Putamen (tissue), 1 donor: ENCODE results near the gene ADAMTS7.
"Not testable (repeated sequence)": the region's sequence is repeated elsewhere in the genome, so short reads cannot be mapped to it uniquely, and the experiment has no call there.

Source experiments
- DNase-seq: peaks from one replicate; pipeline ENCODE4 v3.0.0-alpha.2; 2016; ENCODE audit warnings: low spot score

ADAMTS7 gene

GRCh38 chr15:78766041-78766440 lies 45.2 kb downstream of the ADAMTS7 start:
- no peak for DNase-seq

GRCh38 chr15:78765154-78765860 lies 46.0 kb downstream of the ADAMTS7 start:
- DNase-seq = not testable (repeated sequence)

GRCh38 chr15:78764340-78765153 lies 46.7 kb downstream of the ADAMTS7 start:
- DNase-seq = not testable (repeated sequence)

- no peak for DNase-seq
These were observed 47.4 kb downstream of the ADAMTS7 start for GRCh38 chr15:78763796-78764241.

GRCh38 chr15:78762985-78763795 lies 48.1 kb downstream of the ADAMTS7 start:
- no peak for DNase-seq

- DNase-seq = not testable (repeated sequence)
These were observed 48.8 kb downstream of the ADAMTS7 start for GRCh38 chr15:78762386-78762961.

GRCh38 chr15:78761891-78762385 lies 49.3 kb downstream of the ADAMTS7 start:
- no peak for DNase-seq

GRCh38 chr15:78761475-78761874 lies 49.8 kb downstream of the ADAMTS7 start:
- DNase-seq = not testable (repeated sequence)

- DNase-seq = no peak
These were observed 50.2 kb downstream of the ADAMTS7 start for GRCh38 chr15:78761020-78761419.

- DNase-seq = peak; percentile 49
These were observed 51.0 kb downstream of the ADAMTS7 start for GRCh38 chr15:78760091-78760882.

GRCh38 chr15:78759361-78759998 lies 51.8 kb downstream of the ADAMTS7 start:
- not testable (repeated sequence) for DNase-seq

GRCh38 chr15:78758486-78759200 lies 52.6 kb downstream of the ADAMTS7 start:
- DNase-seq = not testable (repeated sequence)

- not testable (repeated sequence) for DNase-seq
These were observed 53.2 kb downstream of the ADAMTS7 start for GRCh38 chr15:78758084-78758483.

GRCh38 chr15:78757636-78757905 lies 53.7 kb downstream of the ADAMTS7 start:
- no peak for DNase-seq

GRCh38 chr15:78756781-78757635 lies 54.3 kb downstream of the ADAMTS7 start:
- peak; percentile 72 for DNase-seq

- not testable (repeated sequence) for DNase-seq
These were observed 55.2 kb downstream of the ADAMTS7 start for GRCh38 chr15:78755900-78756591.

GRCh38 chr15:78754637-78755280 lies 56.5 kb downstream of the ADAMTS7 start:
- not testable (repeated sequence) for DNase-seq
